Measurements from ENCODE around the gene CNGA2.

- TF ChIP-seq EZH2 (IDR thresholded peaks at IDR 0.05; ENCODE audit: borderline replicate concordance, control insufficient read depth, low read depth, low read length) (no peak), SIN3A (IDR thresholded peaks at IDR 0.05; ENCODE audit: low read depth, low read length) (no peak), EED (IDR thresholded peaks at IDR 0.05; ENCODE audit: low read depth) (no peak), CHD4 (IDR thresholded peaks at IDR 0.05) (no peak), FOXM1 (IDR thresholded peaks at IDR 0.05; ENCODE audit: low read depth, low read length) (no peak), SP1 (IDR thresholded peaks at IDR 0.05; ENCODE audit: low read depth, low read length) (no peak), SKIL (IDR thresholded peaks at IDR 0.05; ENCODE audit: low read depth, poor library complexity, severe bottlenecking) (no peak), CHD1 (IDR thresholded peaks at IDR 0.05; ENCODE audit: low read depth, low read length) (no peak), POLR2AphosphoS5 (IDR thresholded peaks at IDR 0.05; ENCODE audit: low read length) (no peak), TARDBP (IDR thresholded peaks at IDR 0.05; ENCODE audit: borderline replicate concordance) (no peak)
- TF ChIP-seq, protein P1, sequence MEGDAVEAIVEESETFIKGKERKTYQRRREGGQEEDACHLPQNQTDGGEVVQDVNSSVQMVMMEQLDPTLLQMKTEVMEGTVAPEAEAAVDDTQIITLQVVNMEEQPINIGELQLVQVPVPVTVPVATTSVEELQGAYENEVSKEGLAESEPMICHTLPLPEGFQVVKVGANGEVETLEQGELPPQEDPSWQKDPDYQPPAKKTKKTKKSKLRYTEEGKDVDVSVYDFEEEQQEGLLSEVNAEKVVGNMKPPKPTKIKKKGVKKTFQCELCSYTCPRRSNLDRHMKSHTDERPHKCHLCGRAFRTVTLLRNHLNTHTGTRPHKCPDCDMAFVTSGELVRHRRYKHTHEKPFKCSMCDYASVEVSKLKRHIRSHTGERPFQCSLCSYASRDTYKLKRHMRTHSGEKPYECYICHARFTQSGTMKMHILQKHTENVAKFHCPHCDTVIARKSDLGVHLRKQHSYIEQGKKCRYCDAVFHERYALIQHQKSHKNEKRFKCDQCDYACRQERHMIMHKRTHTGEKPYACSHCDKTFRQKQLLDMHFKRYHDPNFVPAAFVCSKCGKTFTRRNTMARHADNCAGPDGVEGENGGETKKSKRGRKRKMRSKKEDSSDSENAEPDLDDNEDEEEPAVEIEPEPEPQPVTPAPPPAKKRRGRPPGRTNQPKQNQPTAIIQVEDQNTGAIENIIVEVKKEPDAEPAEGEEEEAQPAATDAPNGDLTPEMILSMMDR (IDR thresholded peaks at IDR 0.05 in 2 of 3, conservative IDR thresholded peaks at IDR 0.05 in 1 of 3; ENCODE audit: control insufficient read depth in 2 of 3, extremely low read depth in 1 of 3, insufficient read depth in 1 of 3, low read depth in 3 of 3, low read length in 3 of 3): no peak
- TF ChIP-seq, protein P2, sequence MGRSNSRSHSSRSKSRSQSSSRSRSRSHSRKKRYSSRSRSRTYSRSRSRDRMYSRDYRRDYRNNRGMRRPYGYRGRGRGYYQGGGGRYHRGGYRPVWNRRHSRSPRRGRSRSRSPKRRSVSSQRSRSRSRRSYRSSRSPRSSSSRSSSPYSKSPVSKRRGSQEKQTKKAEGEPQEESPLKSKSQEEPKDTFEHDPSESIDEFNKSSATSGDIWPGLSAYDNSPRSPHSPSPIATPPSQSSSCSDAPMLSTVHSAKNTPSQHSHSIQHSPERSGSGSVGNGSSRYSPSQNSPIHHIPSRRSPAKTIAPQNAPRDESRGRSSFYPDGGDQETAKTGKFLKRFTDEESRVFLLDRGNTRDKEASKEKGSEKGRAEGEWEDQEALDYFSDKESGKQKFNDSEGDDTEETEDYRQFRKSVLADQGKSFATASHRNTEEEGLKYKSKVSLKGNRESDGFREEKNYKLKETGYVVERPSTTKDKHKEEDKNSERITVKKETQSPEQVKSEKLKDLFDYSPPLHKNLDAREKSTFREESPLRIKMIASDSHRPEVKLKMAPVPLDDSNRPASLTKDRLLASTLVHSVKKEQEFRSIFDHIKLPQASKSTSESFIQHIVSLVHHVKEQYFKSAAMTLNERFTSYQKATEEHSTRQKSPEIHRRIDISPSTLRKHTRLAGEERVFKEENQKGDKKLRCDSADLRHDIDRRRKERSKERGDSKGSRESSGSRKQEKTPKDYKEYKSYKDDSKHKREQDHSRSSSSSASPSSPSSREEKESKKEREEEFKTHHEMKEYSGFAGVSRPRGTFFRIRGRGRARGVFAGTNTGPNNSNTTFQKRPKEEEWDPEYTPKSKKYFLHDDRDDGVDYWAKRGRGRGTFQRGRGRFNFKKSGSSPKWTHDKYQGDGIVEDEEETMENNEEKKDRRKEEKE (IDR thresholded peaks at IDR 0.05): no peak
Measured at GRCh38 chrX:151715752-151716151, 18.8 kb upstream of the CNGA2 start, which contains the start of gene FATE1.

All from GM12878 (cell line).